Endodermal cell (in vitro differentiated cells): ENCODE data around the gene PTPRH. TPM values are rescaled to one million over a fixed set of nuclear protein-coding genes. Genes with fewer than 3 reads are reported as not detected.
A peak's percentile ranks its signal among the peaks of the same experiment; 100 is the strongest.

Experiments
- DNase-seq: peaks from one replicate; pipeline ENCODE4 v3.0.0-alpha.2; 2017
- H3K27ac ChIP-seq: 2 replicates; pipeline ENCODE4 v1.5.1; 2013; ENCODE audit warnings: mild to moderate bottlenecking, low read depth, low read length, moderate library complexity
- H3K27me3 ChIP-seq: 2 replicates; pipeline ENCODE4 v1.6.1; 2013; ENCODE audit warnings: mild to moderate bottlenecking, low read length, moderate library complexity; ENCODE audit not compliant: insufficient read depth, control insufficient read depth, poor library complexity, severe bottlenecking
- H3K36me3 ChIP-seq: 2 replicates; pipeline ENCODE4 v1.7.0; 2013; ENCODE audit warnings: mild to moderate bottlenecking, low read length, moderate library complexity; ENCODE audit not compliant: control insufficient read depth, insufficient read depth
- H3K4me1 ChIP-seq: one replicate; pipeline ENCODE4 v1.7.0; 2013; ENCODE audit warnings: low read length; ENCODE audit not compliant: control insufficient read depth, insufficient read depth
- H3K4me3 ChIP-seq: 2 replicates; pipeline ENCODE4 v1.5.1; 2013; ENCODE audit warnings: mild to moderate bottlenecking, low read length, moderate library complexity
- H3K9ac ChIP-seq: 2 replicates; pipeline ENCODE4 v1.6.1; 2013; ENCODE audit warnings: mild to moderate bottlenecking, low read length, moderate library complexity; ENCODE audit not compliant: poor library complexity, severe bottlenecking; ENCODE audit errors: extremely low read depth
- H3K9me3 ChIP-seq: 2 replicates; pipeline ENCODE4 v1.6.1; 2013; ENCODE audit warnings: mild to moderate bottlenecking, low read length, moderate library complexity; ENCODE audit not compliant: control insufficient read depth
- H3K27ac Mint-ChIP-seq: 2 replicates; pipeline ENCODE4 v1.8.0; 2020; ENCODE audit warnings: mixed read lengths
- H3K27me3 Mint-ChIP-seq: 2 replicates; pipeline ENCODE4 v1.8.0; 2021; ENCODE audit warnings: mild to moderate bottlenecking, mixed read lengths; ENCODE audit not compliant: insufficient read depth
- H3K36me3 Mint-ChIP-seq: 2 replicates; pipeline ENCODE4 v1.8.0; 2020; ENCODE audit warnings: low read depth, mixed read lengths
- H3K4me1 Mint-ChIP-seq: 2 replicates; pipeline ENCODE4 v1.8.0; 2020; ENCODE audit warnings: mixed read lengths
- H3K4me3 Mint-ChIP-seq: 2 replicates; pipeline ENCODE4 v1.8.0; 2020; ENCODE audit warnings: mild to moderate bottlenecking, moderate library complexity, mixed read lengths
- H3K9me3 Mint-ChIP-seq: 2 replicates; pipeline ENCODE4 v1.8.0; 2020; ENCODE audit warnings: mild to moderate bottlenecking, mixed read lengths
- WGBS, 2 experiments: methylation state at CpG; one replicate each; pipeline versions ENCODE4 v1.1.5 to v1.1.7; 2013; ENCODE audit warnings: missing lambda C conversion rate in 2 of 2, mixed read lengths in 1 of 2; ENCODE audit not compliant: insufficient coverage in 1 of 2, insufficient read length in 1 of 2; 5-methylcytosine and 5-hydroxymethylcytosine counted together
- total RNA-seq, 2 donors: library from RNA; stranded (reverse); fragmentation: NEBNext Ultra II Directional in 1 of 2; extraction: Animal tissue kit (Norgen Biotek cat#: 25700) in 1 of 2; gene quantifications; 2 replicates in 1 of 2; 3 replicates in 1 of 2; pipeline ENCODE4 v1.2.1, GENCODE V29; 2021
- TF ChIP-seq, protein P1 (sequence below): fragments of 200-600 bp; sonication (generic); conservative IDR thresholded peaks from 2 replicates; pipeline ENCODE4 v1.5.0; 2021; ENCODE audit warnings: antibody characterized with exemption, mild to moderate bottlenecking

Gene PTPRH
- total RNA-seq, 2 donors from 2014 or later, result not detected

DNA sequence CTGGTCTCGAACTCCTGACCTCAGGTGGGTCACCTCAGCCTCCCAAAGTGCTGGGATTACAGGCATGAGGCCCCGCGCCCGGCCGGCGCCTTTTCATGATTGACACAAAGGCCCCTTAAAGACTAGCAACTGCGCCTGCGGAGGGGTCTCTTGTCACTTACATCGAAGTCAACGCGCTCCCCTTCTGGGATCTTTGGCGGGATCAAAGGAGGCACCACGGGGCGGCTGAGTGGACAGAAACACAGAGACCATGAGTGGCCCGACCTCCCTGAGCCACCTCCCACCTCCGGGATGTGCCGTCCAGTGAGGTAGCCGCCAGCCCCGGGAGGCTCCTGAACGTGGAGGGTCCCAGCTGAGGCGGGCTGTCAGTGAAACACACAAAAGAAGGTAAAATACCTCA lies 67.6 kb downstream of the PTPRH start:
- H3K9me3 Mint-ChIP-seq, result no peaks in the 10 kb centered on the region
- TF ChIP-seq, protein P1, sequence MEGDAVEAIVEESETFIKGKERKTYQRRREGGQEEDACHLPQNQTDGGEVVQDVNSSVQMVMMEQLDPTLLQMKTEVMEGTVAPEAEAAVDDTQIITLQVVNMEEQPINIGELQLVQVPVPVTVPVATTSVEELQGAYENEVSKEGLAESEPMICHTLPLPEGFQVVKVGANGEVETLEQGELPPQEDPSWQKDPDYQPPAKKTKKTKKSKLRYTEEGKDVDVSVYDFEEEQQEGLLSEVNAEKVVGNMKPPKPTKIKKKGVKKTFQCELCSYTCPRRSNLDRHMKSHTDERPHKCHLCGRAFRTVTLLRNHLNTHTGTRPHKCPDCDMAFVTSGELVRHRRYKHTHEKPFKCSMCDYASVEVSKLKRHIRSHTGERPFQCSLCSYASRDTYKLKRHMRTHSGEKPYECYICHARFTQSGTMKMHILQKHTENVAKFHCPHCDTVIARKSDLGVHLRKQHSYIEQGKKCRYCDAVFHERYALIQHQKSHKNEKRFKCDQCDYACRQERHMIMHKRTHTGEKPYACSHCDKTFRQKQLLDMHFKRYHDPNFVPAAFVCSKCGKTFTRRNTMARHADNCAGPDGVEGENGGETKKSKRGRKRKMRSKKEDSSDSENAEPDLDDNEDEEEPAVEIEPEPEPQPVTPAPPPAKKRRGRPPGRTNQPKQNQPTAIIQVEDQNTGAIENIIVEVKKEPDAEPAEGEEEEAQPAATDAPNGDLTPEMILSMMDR, result no peak
- Histone ChIP-seq H3K4me1 (no peaks in the 10 kb centered on the region), H3K27me3 (no peaks in the 10 kb centered on the region), H3K4me3 (no peak overlapping the region), H3K27ac (no peak overlapping the region), H3K9ac (no peak overlapping the region), H3K36me3 (no peaks in the 10 kb centered on the region), H3K9me3 (no peaks in the 10 kb centered on the region)
- DNase-seq, result peak; percentile 69
- no peak overlapping the region for H3K27ac Mint-ChIP-seq
- H3K36me3 Mint-ChIP-seq, result no peaks in the 10 kb centered on the region
- 50 to 57% methylated on average over 12 to 20 of the region's 21 CpGs for WGBS, 2 experiments
- peaks cover 43% of the 10 kb centered on the region for H3K27me3 Mint-ChIP-seq
- peaks cover 7% of the 10 kb centered on the region for H3K4me1 Mint-ChIP-seq
- H3K4me3 Mint-ChIP-seq, result peak overlapping the region; percentile 34

DNA sequence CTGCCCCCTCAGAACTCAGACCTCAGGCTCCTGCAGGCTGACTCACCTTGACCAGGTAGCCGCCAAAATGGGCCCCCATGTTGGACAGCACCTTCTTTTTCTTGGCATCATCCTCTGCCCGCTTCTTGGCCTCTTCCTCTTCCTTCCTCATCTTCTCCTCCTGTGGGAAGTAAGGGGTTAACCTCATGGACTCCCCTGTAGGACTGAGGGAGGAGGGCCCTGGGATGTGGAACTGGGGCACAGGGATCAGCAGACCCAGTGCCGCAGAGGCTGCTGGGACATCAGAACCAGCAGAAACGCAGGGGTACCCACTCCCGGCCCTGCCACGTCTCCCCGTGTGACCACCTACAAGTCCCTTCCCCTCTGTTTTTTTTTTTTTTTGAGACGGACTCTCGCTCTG lies 71.4 kb downstream of the PTPRH start:
- TF ChIP-seq, protein P1, result no peak
- H3K4me1 Mint-ChIP-seq, result peaks cover 7% of the 10 kb centered on the region
- Histone ChIP-seq H3K4me3 (no peak overlapping the region), H3K9ac (no peak overlapping the region), H3K9me3 (no peaks in the 10 kb centered on the region), H3K27me3 (no peaks in the 10 kb centered on the region), H3K4me1 (no peaks in the 10 kb centered on the region), H3K27ac (no peak overlapping the region), H3K36me3 (no peaks in the 10 kb centered on the region)
- no peak overlapping the region for H3K4me3 Mint-ChIP-seq
- H3K9me3 Mint-ChIP-seq, result no peaks in the 10 kb centered on the region
- H3K27me3 Mint-ChIP-seq, result peaks cover 18% of the 10 kb centered on the region
- H3K27ac Mint-ChIP-seq, result no peak overlapping the region
- WGBS, 2 experiments, result 70 to 84% methylated on average over 5 to 8 of the region's 9 CpGs
- DNase-seq, result no peak
- no peaks in the 10 kb centered on the region for H3K36me3 Mint-ChIP-seq

DNA sequence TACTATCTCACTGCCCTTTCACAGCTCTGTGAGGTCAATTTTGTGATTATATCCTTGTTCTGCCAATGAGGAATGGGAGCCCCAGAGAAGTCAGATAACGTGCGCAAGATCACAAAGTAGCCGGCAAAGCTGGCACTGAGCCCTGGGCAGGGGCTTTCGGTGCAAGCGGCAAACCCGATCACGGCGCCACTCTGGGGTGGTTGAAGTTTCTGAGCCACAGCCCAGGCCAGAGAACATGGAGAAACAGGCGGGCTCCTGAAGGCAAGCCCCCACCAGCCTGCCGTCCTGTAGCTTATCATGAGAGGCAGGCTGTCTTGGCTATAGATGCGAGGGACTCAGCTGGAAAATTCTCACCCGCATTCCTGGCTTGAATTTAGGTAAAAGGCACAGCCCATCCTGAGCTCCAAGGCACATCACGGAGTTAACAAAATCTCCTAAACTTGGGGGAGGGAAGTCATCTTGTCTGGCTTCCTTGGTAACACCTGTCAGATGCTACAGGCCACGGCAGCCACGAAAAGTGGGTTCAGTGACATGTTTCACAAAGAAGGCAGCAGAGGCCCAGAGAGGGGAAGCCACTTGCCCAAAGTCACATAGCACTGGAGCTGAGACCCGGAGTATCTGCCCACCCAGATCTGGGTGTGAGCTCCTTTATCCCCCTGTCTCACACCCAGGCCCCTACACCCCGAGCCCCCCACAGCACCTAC lies 72.8 kb downstream of the PTPRH start:
- TF ChIP-seq, protein P1, result no peak
- Mint-ChIP-seq H3K4me1 (peaks cover 5% of the 10 kb centered on the region), H3K9me3 (no peaks in the 10 kb centered on the region), H3K27me3 (peaks cover 12% of the 10 kb centered on the region), H3K27ac (no peak overlapping the region), H3K36me3 (no peaks in the 10 kb centered on the region), H3K4me3 (no peak overlapping the region)
- Histone ChIP-seq H3K4me3 (no peak overlapping the region), H3K36me3 (no peaks in the 10 kb centered on the region), H3K27me3 (no peaks in the 10 kb centered on the region), H3K4me1 (no peaks in the 10 kb centered on the region), H3K9ac (no peak overlapping the region), H3K9me3 (no peaks in the 10 kb centered on the region), H3K27ac (no peak overlapping the region)
- DNase-seq, result no peak
- 92 to 95% methylated on average over 15 to 17 of the region's 17 CpGs for WGBS, 2 experiments
